HepG2 (cell line): ENCODE measurements around the gene UQCRC1. TPM values are rescaled to one million over a fixed set of nuclear protein-coding genes. Genes with fewer than 3 reads are reported as not detected.

Experiments used
- FUBP1 ChIP-seq: sonication (generic); formaldehyde crosslinking; IDR thresholded peaks from 2 replicates; pipeline ENCODE4 v1.5.1; 2020; ENCODE audit warnings: missing genetic modification reagents, mild to moderate bottlenecking, borderline replicate concordance
- HOMEZ ChIP-seq: IDR thresholded peaks from 2 replicates; pipeline ENCODE4 v1.6.1; 2016; ENCODE audit warnings: low read depth
- NFYB ChIP-seq: sonication (generic); formaldehyde crosslinking; IDR thresholded peaks from 2 replicates; pipeline ENCODE4 v1.4.0; 2020; ENCODE audit warnings: missing genetic modification reagents
- SAFB2 ChIP-seq: sonication (generic); formaldehyde crosslinking; IDR thresholded peaks from 2 replicates; pipeline ENCODE4 v1.5.1; 2020; ENCODE audit warnings: missing genetic modification reagents, low read depth, mild to moderate bottlenecking, borderline replicate concordance
- SNAI1 ChIP-seq: sonication (generic); formaldehyde crosslinking; IDR thresholded peaks from 2 replicates; pipeline ENCODE4 v1.5.0; 2020; ENCODE audit warnings: mild to moderate bottlenecking, missing genetic modification reagents, borderline replicate concordance
- TCF12 ChIP-seq, 2 experiments: fragments of 450-650 bp in 1 of 2; sonication (generic) in 1 of 2; formaldehyde crosslinking in 1 of 2; IDR thresholded peaks; 2 replicates each; pipeline versions ENCODE4 v1.6.1 to v1.8.0; 2017 to 2022; ENCODE audit warnings: antibody characterized with exemption in 1 of 2, mild to moderate bottlenecking in 1 of 2, missing genetic modification reagents in 1 of 2, moderate library complexity in 1 of 2
- ZBTB49 ChIP-seq: sonication (generic); formaldehyde crosslinking; IDR thresholded peaks from 2 replicates; pipeline ENCODE4 v1.4.0; 2020; ENCODE audit warnings: missing genetic modification reagents, borderline replicate concordance
- ZNF275 ChIP-seq: sonication (generic); formaldehyde crosslinking; IDR thresholded peaks from 2 replicates; pipeline ENCODE4 v1.8.0; 2022; ENCODE audit warnings: missing genetic modification reagents, mild to moderate bottlenecking, inconsistent platforms, borderline replicate concordance
- ZNF282 ChIP-seq: fragments of 450-650 bp; IDR thresholded peaks from 2 replicates; pipeline ENCODE4 v1.6.1; 2018; ENCODE audit not compliant: partially characterized antibody
- ZNF354B ChIP-seq: sonication (generic); formaldehyde crosslinking; IDR thresholded peaks from 2 replicates; pipeline ENCODE4 v1.8.0; 2022; ENCODE audit warnings: mild to moderate bottlenecking, missing genetic modification reagents
- ZNF747 ChIP-seq: sonication (generic); formaldehyde crosslinking; IDR thresholded peaks from 2 replicates; pipeline ENCODE4 v1.8.1; 2023; ENCODE audit warnings: missing genetic modification reagents, mild to moderate bottlenecking, borderline replicate concordance
- ZNF761 ChIP-seq: sonication (generic); formaldehyde crosslinking; conservative IDR thresholded peaks from 2 replicates; pipeline ENCODE4 v1.4.0; 2020; ENCODE audit warnings: mild to moderate bottlenecking, missing genetic modification reagents
- polyA plus RNA-seq, 8 experiments: library from polyadenylated mRNA; depleted of rRNA in 3 of 8; stranded (reverse) in 7 of 8; unstranded in 1 of 8; fragments of >200 nt; fragmentation: Illumina TruSeq in 4 of 8; extraction: Trizol in 4 of 8; gene quantifications; 2 replicates each; pipeline versions ENCODE4 v1.2.1 to v1.2.3, GENCODE V29; 2011 to 2016; ENCODE audit warnings: low read depth in 4 of 8, missing spikeins in 1 of 8, mixed read lengths in 1 of 8; ENCODE audit not compliant: insufficient read depth in 1 of 8
- total RNA-seq, 5 experiments: library from RNA; depleted of rRNA; stranded (reverse); fragments of >200 nt; fragmentation: Illumina TruSeq; extraction: Trizol; gene quantifications; 2 replicates each; pipeline ENCODE4 v1.2.3, GENCODE V29; 2016; ENCODE audit warnings: low read depth in 1 of 5
- TF ChIP-seq, protein P1 (sequence below): sonication (generic); formaldehyde crosslinking; IDR thresholded peaks from 2 replicates; pipeline ENCODE4 v1.4.0; 2020; ENCODE audit warnings: mild to moderate bottlenecking, missing genetic modification reagents
- TF ChIP-seq, protein P2 (sequence below): sonication (generic); formaldehyde crosslinking; IDR thresholded peaks from 2 replicates; pipeline ENCODE4 v1.4.0; 2020; ENCODE audit warnings: mild to moderate bottlenecking, missing genetic modification reagents
- TF ChIP-seq, protein P3 (sequence below): sonication (generic); formaldehyde crosslinking; IDR thresholded peaks from 2 replicates; pipeline ENCODE4 v1.9.0; 2022; ENCODE audit warnings: missing genetic modification reagents, mild to moderate bottlenecking, borderline replicate concordance

The UQCRC1 gene
- total and polyA plus RNA-seq, 2 of the 13 experiments (the other 11 are each of a cell fraction or from before 2014, with no cell fraction given), result 316 to 680 TPM

- TF ChIP-seq, protein P1, sequence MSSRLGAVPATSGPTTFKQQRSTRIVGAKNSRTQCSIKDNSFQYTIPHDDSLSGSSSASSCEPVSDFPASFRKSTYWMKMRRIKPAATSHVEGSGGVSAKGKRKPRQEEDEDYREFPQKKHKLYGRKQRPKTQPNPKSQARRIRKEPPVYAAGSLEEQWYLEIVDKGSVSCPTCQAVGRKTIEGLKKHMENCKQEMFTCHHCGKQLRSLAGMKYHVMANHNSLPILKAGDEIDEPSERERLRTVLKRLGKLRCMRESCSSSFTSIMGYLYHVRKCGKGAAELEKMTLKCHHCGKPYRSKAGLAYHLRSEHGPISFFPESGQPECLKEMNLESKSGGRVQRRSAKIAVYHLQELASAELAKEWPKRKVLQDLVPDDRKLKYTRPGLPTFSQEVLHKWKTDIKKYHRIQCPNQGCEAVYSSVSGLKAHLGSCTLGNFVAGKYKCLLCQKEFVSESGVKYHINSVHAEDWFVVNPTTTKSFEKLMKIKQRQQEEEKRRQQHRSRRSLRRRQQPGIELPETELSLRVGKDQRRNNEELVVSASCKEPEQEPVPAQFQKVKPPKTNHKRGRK, result peak; percentile 90; the same call in 1 of the 2 replicates
- TF ChIP-seq NFYB (CRISPR knock-in tag) (no peak), SNAI1 (CRISPR knock-in tag) (peak; percentile 96), ZNF282 (no peak), ZNF275 (CRISPR knock-in tag) (peak; percentile 86; the same call in 1 of the 2 replicates), ZNF354B (no peak), ZNF747 (CRISPR knock-in tag) (peak; percentile 69; the same call in 1 of the 2 replicates), FUBP1 (no peak), ZBTB49 (no peak), TCF12 (IDR thresholded peaks at IDR 0.05) (no peak), TCF12 (CRISPR knock-in tag; IDR thresholded peaks at IDR 0.05) (peak; percentile 95; the same call in 1 of the 2 replicates), HOMEZ (CRISPR knock-in tag) (no peak), SAFB2 (CRISPR knock-in tag) (peak; percentile 93), ZNF761 (CRISPR knock-in tag) (peak; percentile 86)
- TF ChIP-seq, protein P2, sequence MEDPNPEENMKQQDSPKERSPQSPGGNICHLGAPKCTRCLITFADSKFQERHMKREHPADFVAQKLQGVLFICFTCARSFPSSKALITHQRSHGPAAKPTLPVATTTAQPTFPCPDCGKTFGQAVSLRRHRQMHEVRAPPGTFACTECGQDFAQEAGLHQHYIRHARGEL (CRISPR knock-in tag), result peak; percentile 85; the same call in 1 of the 2 replicates
- TF ChIP-seq, protein P3, sequence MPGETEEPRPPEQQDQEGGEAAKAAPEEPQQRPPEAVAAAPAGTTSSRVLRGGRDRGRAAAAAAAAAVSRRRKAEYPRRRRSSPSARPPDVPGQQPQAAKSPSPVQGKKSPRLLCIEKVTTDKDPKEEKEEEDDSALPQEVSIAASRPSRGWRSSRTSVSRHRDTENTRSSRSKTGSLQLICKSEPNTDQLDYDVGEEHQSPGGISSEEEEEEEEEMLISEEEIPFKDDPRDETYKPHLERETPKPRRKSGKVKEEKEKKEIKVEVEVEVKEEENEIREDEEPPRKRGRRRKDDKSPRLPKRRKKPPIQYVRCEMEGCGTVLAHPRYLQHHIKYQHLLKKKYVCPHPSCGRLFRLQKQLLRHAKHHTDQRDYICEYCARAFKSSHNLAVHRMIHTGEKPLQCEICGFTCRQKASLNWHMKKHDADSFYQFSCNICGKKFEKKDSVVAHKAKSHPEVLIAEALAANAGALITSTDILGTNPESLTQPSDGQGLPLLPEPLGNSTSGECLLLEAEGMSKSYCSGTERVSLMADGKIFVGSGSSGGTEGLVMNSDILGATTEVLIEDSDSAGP (CRISPR knock-in tag), result peak; percentile 93; the same call in 1 of the 2 replicates
These were observed at the start of gene UQCRC1 (continued) for GRCh38 chr3:48609088-48610005.
